GM23338 (cell line): ENCODE data around the gene MMAB. TPM values are rescaled to one million over a fixed set of nuclear protein-coding genes. Genes with fewer than 3 reads are reported as not detected.

Experiments
- ATAC-seq: fragments of 200-7000 bp; cut with Tn5 transposase; 3 replicates; pipeline ENCODE4 v1.9.1; 2020
- DNase-seq: peaks from one replicate; pipeline ENCODE4 v3.0.0-alpha.2; 2015; ENCODE audit warnings: low spot score
- H2AFZ ChIP-seq: fragments of 200-600 bp; sonication (generic); 2 replicates; pipeline ENCODE4 v1.8.0; 2016; ENCODE audit warnings: antibody characterized with exemption, mild to moderate bottlenecking, moderate library complexity
- H3F3A ChIP-seq: fragments of 200-600 bp; sonication (generic); replicated peaks from 2 replicates; pipeline ENCODE4 v1.8.0; 2017; ENCODE audit warnings: antibody characterized with exemption, mixed run types, low read depth
- H3K27ac ChIP-seq: fragments of 200-600 bp; sonication (generic); 2 replicates; pipeline ENCODE4 v1.6.1; 2016; ENCODE audit warnings: low read depth
- H3K27me3 ChIP-seq: fragments of 200-600 bp; sonication (generic); 2 replicates; pipeline ENCODE4 v1.8.0; 2016; ENCODE audit warnings: mild to moderate bottlenecking, mixed run types, moderate library complexity; ENCODE audit not compliant: insufficient read depth
- H3K36me3 ChIP-seq: fragments of 200-600 bp; sonication (generic); 2 replicates; pipeline ENCODE4 v1.8.0; 2016; ENCODE audit warnings: mild to moderate bottlenecking; ENCODE audit not compliant: insufficient read depth
- H3K4me1 ChIP-seq: fragments of 200-600 bp; sonication (generic); 2 replicates; pipeline ENCODE4 v1.8.0; 2016; ENCODE audit warnings: mild to moderate bottlenecking, moderate library complexity; ENCODE audit not compliant: insufficient read depth
- H3K4me2 ChIP-seq: fragments of 200-600 bp; sonication (generic); 2 replicates; pipeline ENCODE4 v1.7.1; 2017; ENCODE audit warnings: mixed run types
- H3K4me3 ChIP-seq: fragments of 200-600 bp; sonication (generic); 2 replicates; pipeline ENCODE4 v1.6.1; 2016; ENCODE audit warnings: mixed run types
- H3K79me2 ChIP-seq: fragments of 200-600 bp; sonication (generic); replicated peaks from 2 replicates; pipeline ENCODE4 v1.8.0; 2017; ENCODE audit warnings: mild to moderate bottlenecking; ENCODE audit not compliant: insufficient read depth
- H3K9me2 ChIP-seq: fragments of 200-600 bp; sonication (generic); 2 replicates; pipeline ENCODE4 v1.8.0; 2017; ENCODE audit not compliant: insufficient read depth
- H4K20me1 ChIP-seq: fragments of 200-600 bp; sonication (generic); replicated peaks from 2 replicates; pipeline ENCODE4 v1.8.0; 2017; ENCODE audit warnings: mild to moderate bottlenecking; ENCODE audit not compliant: insufficient read depth
- H3K27ac Mint-ChIP-seq: 2 replicates; pipeline ENCODE4 v1.8.0; 2020; ENCODE audit warnings: inconsistent platforms, mild to moderate bottlenecking, moderate library complexity, mixed read lengths
- H3K27me3 Mint-ChIP-seq: 3 replicates; pipeline ENCODE4 v1.8.0; 2022; ENCODE audit warnings: low read depth, mild to moderate bottlenecking, moderate library complexity, mixed read lengths, inconsistent platforms; ENCODE audit not compliant: insufficient read depth, poor library complexity
- H3K36me3 Mint-ChIP-seq: 3 replicates; pipeline ENCODE4 v1.8.0; 2021; ENCODE audit warnings: low read depth, mild to moderate bottlenecking, inconsistent platforms, moderate library complexity, mixed read lengths
- H3K4me1 Mint-ChIP-seq: 3 replicates; pipeline ENCODE4 v1.8.0; 2020; ENCODE audit warnings: mild to moderate bottlenecking, inconsistent platforms, mixed read lengths
- H3K4me3 Mint-ChIP-seq: 3 replicates; pipeline ENCODE4 v1.8.0; 2021; ENCODE audit warnings: moderate library complexity, mild to moderate bottlenecking, inconsistent platforms, mixed read lengths
- H3K9me3 Mint-ChIP-seq: 3 replicates; pipeline ENCODE4 v1.8.0; 2020; ENCODE audit warnings: moderate library complexity, mild to moderate bottlenecking, inconsistent platforms, mixed read lengths
- CREB1 ChIP-seq: fragments of 250-450 bp; sonication (Bioruptor Pico); IDR thresholded peaks from 2 replicates; pipeline ENCODE4 v1.5.0; 2020; ENCODE audit warnings: low read depth, mild to moderate bottlenecking, moderate library complexity
- CTCF ChIP-seq, 2 experiments: fragments of 200-600 bp in 1 of 2; sonication (generic) in 1 of 2; conservative IDR thresholded peaks; 2 replicates each; pipeline versions ENCODE4 v1.5.1 to v1.6.1; 2016 to 2017; ENCODE audit warnings: antibody characterized with exemption in 2 of 2, low read depth in 2 of 2, mild to moderate bottlenecking in 2 of 2, moderate library complexity in 1 of 2
- EZH2 ChIP-seq: fragments of 200-600 bp; sonication (generic); IDR thresholded peaks from one replicate; pipeline ENCODE4 v1.8.0; 2017; ENCODE audit warnings: antibody characterized with exemption, mild to moderate bottlenecking, low read depth; ENCODE audit not compliant: unreplicated experiment
- EZH2phosphoT487 ChIP-seq: fragments of 200-600 bp; sonication (generic); IDR thresholded peaks from one replicate; pipeline ENCODE4 v1.8.1; 2018; ENCODE audit warnings: antibody characterized with exemption; ENCODE audit not compliant: unreplicated experiment
- JUNB ChIP-seq: IDR thresholded peaks from one replicate; pipeline ENCODE4 v1.6.1; 2016; ENCODE audit warnings: antibody characterized with exemption; ENCODE audit not compliant: unreplicated experiment
- POLR2AphosphoS5 ChIP-seq: IDR thresholded peaks from 2 replicates; pipeline ENCODE4 v1.6.1; 2016; ENCODE audit warnings: antibody characterized with exemption, low read depth
- STAT1 ChIP-seq: IDR thresholded peaks from one replicate; pipeline ENCODE4 v1.6.1; 2016; ENCODE audit warnings: antibody characterized with exemption; ENCODE audit not compliant: unreplicated experiment
- ZNF114 ChIP-seq: fragments of 250-450 bp; sonication (Bioruptor Pico); IDR thresholded peaks from 2 replicates; pipeline ENCODE4 v1.5.0; 2020; ENCODE audit warnings: mild to moderate bottlenecking, moderate library complexity
- ZNF462 ChIP-seq: fragments of 250-450 bp; sonication (Bioruptor Pico); IDR thresholded peaks from 2 replicates; pipeline ENCODE4 v1.5.0; 2020; ENCODE audit warnings: mild to moderate bottlenecking, moderate library complexity
- polyA plus RNA-seq: library from polyadenylated mRNA; unstranded; fragments of >200 nt; fragmentation: Nextera tagmentation; extraction: Ambion mirVana; gene quantifications from 2 replicates; pipeline ENCODE4 v1.2.1, GENCODE V29; 2016
- total RNA-seq: library from RNA; depleted of rRNA; stranded (reverse); fragments of >200 nt; shearing (Covaris generic); gene quantifications from 2 replicates; pipeline ENCODE4 v1.2.3, GENCODE V29; 2014

Gene MMAB
- total and polyA plus RNA-seq, 2 experiments from 2014 or later, result 24.7 to 38.5 TPM

GRCh38 chr12:109621211-109621694 lies 47.9 kb upstream of the MMAB start:
- H3K4me2 ChIP-seq, result no peak overlapping the region
- no peak for ATAC-seq

GRCh38 chr12:109619002-109619604 lies 45.8 kb upstream of the MMAB start:
- H3K36me3 Mint-ChIP-seq, result no peaks in the 10 kb centered on the region
- ATAC-seq (no peak), DNase-seq (no peak)
- Histone ChIP-seq H3K4me3 (no peak overlapping the region), H2AFZ (no peak overlapping the region), H3K27me3 (no peaks in the 10 kb centered on the region), H3K79me2 (no peaks in the 10 kb centered on the region), H4K20me1 (no peaks in the 10 kb centered on the region), H3K36me3 (no peaks in the 10 kb centered on the region), H3K4me2 (no peak overlapping the region), H3K4me1 (peaks cover 8% of the 10 kb centered on the region), H3K27ac (no peak overlapping the region), H3K9me2 (no peaks in the 10 kb centered on the region), H3F3A (no peaks in the 10 kb centered on the region)
- no peak overlapping the region for H3K27ac Mint-ChIP-seq
- no peak overlapping the region for H3K4me3 Mint-ChIP-seq
- H3K9me3 Mint-ChIP-seq, result no peaks in the 10 kb centered on the region
- peaks cover 4% of the 10 kb centered on the region for H3K27me3 Mint-ChIP-seq
- peaks cover 12% of the 10 kb centered on the region for H3K4me1 Mint-ChIP-seq
- no peak for TF ChIP-seq ZNF114 (CRISPR knock-in tag)
- TF ChIP-seq JUNB, result no peak
- TF ChIP-seq CREB1 (CRISPR knock-in tag), result no peak
- no peak for TF ChIP-seq EZH2phosphoT487
- TF ChIP-seq STAT1, result no peak
- no peak for TF ChIP-seq EZH2
- TF ChIP-seq POLR2AphosphoS5, result no peak
- no peak for TF ChIP-seq CTCF (conservative IDR thresholded peaks at IDR 0.05; ENCODE audit: low read depth in 2 of 2)
- TF ChIP-seq ZNF462, result no peak

More at GRCh38 chr12:109621211-109621694, 47.9 kb upstream of the MMAB start:
- no peak for TF ChIP-seq STAT1
- no peak for TF ChIP-seq EZH2
- TF ChIP-seq EZH2phosphoT487, result no peak
- Histone ChIP-seq H3K4me3 (no peak overlapping the region), H4K20me1 (no peaks in the 10 kb centered on the region), H3K36me3 (no peaks in the 10 kb centered on the region), H2AFZ (no peak overlapping the region), H3K79me2 (no peaks in the 10 kb centered on the region), H3K27me3 (no peaks in the 10 kb centered on the region), H3K4me1 (peaks cover 8% of the 10 kb centered on the region), H3K9me2 (no peaks in the 10 kb centered on the region), H3F3A (no peaks in the 10 kb centered on the region), H3K27ac (no peak overlapping the region)
- Mint-ChIP-seq H3K36me3 (no peaks in the 10 kb centered on the region), H3K4me3 (no peak overlapping the region; the same call in 2 of the 3 replicates), H3K27me3 (peaks cover 4% of the 10 kb centered on the region), H3K27ac (no peak overlapping the region), H3K9me3 (no peaks in the 10 kb centered on the region), H3K4me1 (peaks cover 12% of the 10 kb centered on the region)
- DNase-seq, result no peak
